GM21447 (cell line): ENCODE results near the gene TMEM39A.

Experiments
- ATAC-seq: cut with Tn5 transposase; IDR thresholded peaks from one replicate; pipeline ENCODE4 v1.9.1; 2021; ENCODE audit not compliant: unreplicated experiment

The TMEM39A gene

GRCh38 chr3:119401503-119402440 lies 61.6 kb downstream of the TMEM39A start:
- ATAC-seq = peak; percentile 60

GRCh38 chr3:119401069-119401468 lies 62.3 kb downstream of the TMEM39A start:
- ATAC-seq = no peak

GRCh38 chr3:119400466-119400865 lies 62.9 kb downstream of the TMEM39A start:
- ATAC-seq = no peak

GRCh38 chr3:119396870-119397269 lies 66.5 kb downstream of the TMEM39A start:
- ATAC-seq = no peak

GRCh38 chr3:119395923-119396358 lies 67.5 kb downstream of the TMEM39A start:
- peak; percentile 80 for ATAC-seq

GRCh38 chr3:119388577-119388976 lies 74.8 kb downstream of the TMEM39A start:
- no peak for ATAC-seq

- ATAC-seq = no peak
Observed at GRCh38 chr3:119382134-119382533, 81.3 kb downstream of the TMEM39A start.

GRCh38 chr3:119380697-119381096 lies 82.7 kb downstream of the TMEM39A start:
- no peak for ATAC-seq
